K562 (cell line): ENCODE results near the gene UVRAG.

Experiments used
- CTCF ChIP-seq, 3 experiments: IDR thresholded peaks in 2 of 3; conservative IDR thresholded peaks in 1 of 3; 2 replicates each; pipeline ENCODE4 v1.5.1; 2011 to 2012; ENCODE audit warnings: low read length in 3 of 3, mild to moderate bottlenecking in 3 of 3, control low read depth in 2 of 3, improper control_type of control experiment in 1 of 3, inconsistent platforms in 1 of 3, low read depth in 1 of 3, mixed read lengths in 1 of 3, moderate library complexity in 1 of 3; ENCODE audit not compliant: insufficient read depth in 2 of 3
- E2F1 ChIP-seq: sonication (generic); formaldehyde crosslinking; IDR thresholded peaks from 2 replicates; pipeline ENCODE4 v1.8.1; 2023; ENCODE audit warnings: mild to moderate bottlenecking, missing genetic modification reagents, moderate library complexity
- E2F4 ChIP-seq: sonication (generic); formaldehyde crosslinking; IDR thresholded peaks from 2 replicates; pipeline ENCODE4 v1.8.0; 2022; ENCODE audit warnings: mild to moderate bottlenecking, low read depth, missing genetic modification reagents
- NFYB ChIP-seq: IDR thresholded peaks from 2 replicates; pipeline ENCODE4 v1.6.1; 2011; ENCODE audit warnings: mild to moderate bottlenecking, moderate library complexity; ENCODE audit not compliant: insufficient read length; ENCODE audit errors: extremely low read depth
- PHB2 ChIP-seq: fragments of 450-650 bp; IDR thresholded peaks from 2 replicates; pipeline ENCODE4 v1.6.1; 2017; ENCODE audit warnings: low read depth
- POLR2A ChIP-seq: fragments of 450-650 bp; conservative IDR thresholded peaks from 2 replicates; pipeline ENCODE4 v1.6.1; 2016
- REST ChIP-seq, 2 experiments: fragments of 450-650 bp; formaldehyde crosslinking in 1 of 2; IDR thresholded peaks; 2 replicates each; pipeline versions ENCODE4 v1.4.0 to v1.6.1; 2014 to 2020; ENCODE audit warnings: mild to moderate bottlenecking in 2 of 2, borderline replicate concordance in 1 of 2, low read depth in 1 of 2
- U2AF1 ChIP-seq: fragments of 200-400 bp; formaldehyde crosslinking; optimal IDR thresholded peaks from 2 replicates; pipeline ENCODE3; 2017; ENCODE audit warnings: mild to moderate bottlenecking, low read depth, low read length, moderate library complexity
- USF2 ChIP-seq: sonication (generic); formaldehyde crosslinking; IDR thresholded peaks from 2 replicates; pipeline ENCODE4 v1.5.0; 2020; ENCODE audit warnings: missing genetic modification reagents
- ZNF124 ChIP-seq: sonication (generic); formaldehyde crosslinking; IDR thresholded peaks from 2 replicates; pipeline ENCODE4 v1.8.1; 2022; ENCODE audit warnings: missing genetic modification reagents
- ZNF76 ChIP-seq: fragments of 250-450 bp; sonication (Bioruptor Pico); IDR thresholded peaks from 2 replicates; pipeline ENCODE4 v1.4.0; 2020; ENCODE audit warnings: mild to moderate bottlenecking, moderate library complexity, borderline replicate concordance

GRCh38 chr11:76181371-76181770 is 366.4 kb downstream of the UVRAG start:
- no peak for TF ChIP-seq NFYB
- no peak for TF ChIP-seq POLR2A
- no peak for TF ChIP-seq E2F1 (CRISPR knock-in tag)
- no peak for TF ChIP-seq USF2 (CRISPR knock-in tag)
- TF ChIP-seq ZNF124 (CRISPR knock-in tag): no peak
- no peak for TF ChIP-seq ZNF76 (CRISPR knock-in tag)
- TF ChIP-seq CTCF (IDR thresholded peaks at IDR 0.05 in 2 of 3, conservative IDR thresholded peaks at IDR 0.05 in 1 of 3; ENCODE audit: insufficient read depth in 2 of 3, low read depth in 1 of 3, low read length in 3 of 3): no peak
- TF ChIP-seq REST (IDR thresholded peaks at IDR 0.05; ENCODE audit: borderline replicate concordance): no peak
- TF ChIP-seq REST (CRISPR knock-in tag; IDR thresholded peaks at IDR 0.05; ENCODE audit: low read depth): no peak
- no peak for TF ChIP-seq U2AF1
- no peak for TF ChIP-seq E2F4 (CRISPR knock-in tag)
- no peak for TF ChIP-seq PHB2
